A375 (cell line): ENCODE data around the gene UROS. TPM values are rescaled to one million over a fixed set of nuclear protein-coding genes. Genes with fewer than 3 reads are reported as not detected.

Experiments used
- small RNA-seq: library from RNA; depleted of rRNA; stranded (forward); fragments of <200 nt; gene quantifications from one replicate; pipeline ENCODE3, GENCODE V24; 2014
- total RNA-seq: library from RNA; depleted of rRNA; stranded (reverse); fragments of >200 nt; shearing (Covaris generic); gene quantifications from 2 replicates; pipeline ENCODE4 v1.2.3, GENCODE V29; 2014; rRNA removed

UROS gene
- 60.1 and 65.3 TPM in 2 replicates for total RNA-seq

DNA sequence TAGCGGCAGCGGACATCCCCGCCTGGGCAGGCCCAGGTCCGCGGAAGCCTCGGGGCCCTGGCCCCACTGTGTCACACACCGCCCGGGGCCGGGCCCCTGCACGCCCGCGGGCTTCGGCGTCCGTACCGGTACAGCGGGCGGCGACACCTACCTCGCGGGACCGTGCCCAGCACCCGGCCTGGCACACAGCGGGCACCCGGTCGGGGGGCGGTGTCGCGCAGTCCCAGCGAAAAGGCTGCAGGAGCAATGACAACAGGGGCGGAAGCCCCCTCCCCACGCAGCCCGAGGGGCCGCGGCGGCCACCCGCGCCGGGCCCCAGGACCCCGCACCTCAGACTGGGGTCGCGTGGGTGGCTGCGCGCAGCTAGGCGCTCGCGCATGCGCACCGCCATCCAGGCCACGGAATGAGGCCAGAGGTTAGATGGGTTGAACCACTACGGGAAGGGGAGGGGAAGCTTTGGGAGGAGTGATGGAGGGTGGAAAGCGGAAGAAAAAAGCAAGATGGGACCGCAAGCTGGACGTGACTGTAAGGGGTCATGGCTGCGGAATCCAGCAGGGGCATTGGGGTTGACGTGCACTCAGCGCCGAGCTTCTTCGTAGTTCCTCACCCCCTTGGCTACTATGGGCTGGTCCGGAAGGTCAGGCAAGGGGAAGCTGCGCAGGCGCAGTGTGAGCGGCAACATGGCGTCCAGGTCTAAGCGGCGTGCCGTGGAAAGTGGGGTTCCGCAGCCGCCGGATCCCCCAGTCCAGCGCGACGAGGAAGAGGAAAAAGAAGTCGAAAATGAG is at the start of gene UROS, which contains the start of gene BCCIP:
UROS (minus strand) TSS at position 381 of the 785 bp plus-strand sequence. CDS start 6,759 bp downstream, outside the sequence.
BCCIP (plus strand) TSS at position 669 of the 785 bp plus-strand sequence; CDS start at position 681, 12 bp downstream.

DNA sequence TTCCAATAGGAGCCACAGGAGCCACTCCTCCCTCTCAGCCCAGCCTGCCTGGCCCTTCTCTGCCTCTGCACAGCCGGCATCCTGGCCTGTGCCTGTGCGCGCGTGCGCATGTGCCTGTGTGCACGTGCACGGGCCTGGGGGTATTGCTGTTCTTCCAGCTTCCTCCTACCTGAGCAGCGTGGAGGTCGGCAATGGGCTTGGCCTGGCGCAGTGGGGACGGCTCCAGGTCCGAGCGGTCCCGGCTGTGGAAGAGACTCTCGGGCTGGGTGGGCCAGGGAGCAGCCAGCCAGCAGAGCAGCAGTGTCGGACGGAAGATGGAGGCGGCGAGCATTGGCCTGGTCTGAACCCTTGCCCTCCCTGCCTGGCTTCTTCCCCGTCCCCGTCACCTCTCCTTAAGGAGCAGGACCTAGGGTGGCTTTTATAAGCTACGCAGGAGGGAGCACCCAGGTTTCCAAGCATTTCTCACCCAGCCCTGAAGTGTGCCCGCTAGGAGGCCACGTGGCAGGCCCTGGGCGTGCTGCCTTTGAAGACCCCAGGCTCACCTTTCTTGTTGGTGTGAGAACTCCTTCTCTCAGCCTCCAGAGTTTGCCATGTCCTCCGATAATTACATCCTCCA is 47.5 kb downstream of the UROS start, which contains the start of gene MMP21:
MMP21 (minus strand) TSS at position 331 of the 616 bp plus-strand sequence; CDS start at position 331, 0 bp downstream.

Small RNAs within 50 kb of the gene (small RNA-seq; reads per million reads assigned to genes)
- gene MIR4484 (not detected), gene RF00017 (not detected)

Other genes with a start within 250 kb of the UROS start
- gene TEX36, start 140.1 kb downstream of the UROS start, total RNA-seq: 0.27 and 0.30 TPM in 2 replicates
- 32.2 and 33.2 TPM in 2 replicates for gene EDRF1, start 103.5 kb downstream of the UROS start, total RNA-seq
- 0.19 TPM in 1 of 2 replicates, not detected in the other for gene MMP21, start 47.4 kb downstream of the UROS start, total RNA-seq
- gene BCCIP, start 288 bp upstream of the UROS start, total RNA-seq: 59.4 and 70.7 TPM in 2 replicates
- gene DHX32, start 58.0 kb upstream of the UROS start, total RNA-seq: 30.8 and 32.1 TPM in 2 replicates
- 0.85 and 2.8 TPM in 2 replicates for gene FANK1, start 73.3 kb upstream of the UROS start, total RNA-seq